ENCODE results near the gene EIF4E3. TPM values are rescaled to one million over a fixed set of nuclear protein-coding genes. Genes with fewer than 3 reads are reported as not detected.

EIF4E3 gene
- total RNA-seq, 1 experiment from 2014 or later, result 4.3 TPM

- intact Hi-C loops (cut with micrococcal nuclease), result no loop called here
- no peak for DNase-seq (ENCODE audit: unreplicated experiment)
- no peak overlapping the region for H3K27ac Mint-ChIP-seq (ENCODE audit: low read depth, unreplicated experiment)
- peaks cover 8% of the 10 kb centered on the region for H3K4me1 Mint-ChIP-seq (ENCODE audit: insufficient read depth, unreplicated experiment)
- ChIA-PET POLR2A (no interaction called here), CTCF (interaction anchor here (0.6 to 1.0 kb wide), 4 partner anchors 13 to 1396 kb away, joined by 3 to 6 read pairs (median 4); no protein-coding TSS in a partner anchor)
- H3K27me3 Mint-ChIP-seq (ENCODE audit: insufficient read depth, unreplicated experiment), result no peaks in the 10 kb centered on the region
- no TSS peak for BruUV-seq (replicated peaks)
- H3K9me3 Mint-ChIP-seq (ENCODE audit: unreplicated experiment), result no peaks in the 10 kb centered on the region
- no peak overlapping the region for H3K4me3 Mint-ChIP-seq (ENCODE audit: unreplicated experiment)
- no peaks in the 10 kb centered on the region for H3K36me3 Mint-ChIP-seq (ENCODE audit: insufficient read depth, unreplicated experiment)
- no peak for TF ChIP-seq CTCF (IDR thresholded peaks at IDR 0.05; ENCODE audit: unreplicated experiment)
Observed at GRCh38 chr3:71704915-71705314, 20.3 kb downstream of the EIF4E3 start.

- POLR2A ChIA-PET, result no interaction called here
- Mint-ChIP-seq H3K4me3 (ENCODE audit: unreplicated experiment) (no peak overlapping the region), H3K9me3 (ENCODE audit: unreplicated experiment) (no peaks in the 10 kb centered on the region), H3K27me3 (ENCODE audit: insufficient read depth, unreplicated experiment) (no peaks in the 10 kb centered on the region), H3K4me1 (ENCODE audit: insufficient read depth, unreplicated experiment) (peaks cover 8% of the 10 kb centered on the region), H3K36me3 (ENCODE audit: insufficient read depth, unreplicated experiment) (no peaks in the 10 kb centered on the region), H3K27ac (ENCODE audit: low read depth, unreplicated experiment) (no peak overlapping the region)
- intact Hi-C loops (cut with micrococcal nuclease), result no loop called here
- DNase-seq (ENCODE audit: unreplicated experiment), result no peak
- CTCF ChIA-PET, result interaction anchor here (0.5 to 1.3 kb wide), 3 partner anchors 172 to 1802 kb away, joined by 3 to 4 read pairs (median 3); no protein-coding TSS in a partner anchor
- no peak for TF ChIP-seq CTCF (IDR thresholded peaks at IDR 0.05; ENCODE audit: unreplicated experiment)
- no TSS peak for BruUV-seq (replicated peaks)
Observed at GRCh38 chr3:71703797-71704196, 21.4 kb downstream of the EIF4E3 start.

- Mint-ChIP-seq H3K9me3 (ENCODE audit: unreplicated experiment) (no peaks in the 10 kb centered on the region), H3K36me3 (ENCODE audit: insufficient read depth, unreplicated experiment) (no peaks in the 10 kb centered on the region), H3K4me1 (ENCODE audit: insufficient read depth, unreplicated experiment) (peaks cover 8% of the 10 kb centered on the region), H3K27me3 (ENCODE audit: insufficient read depth, unreplicated experiment) (no peaks in the 10 kb centered on the region), H3K4me3 (ENCODE audit: unreplicated experiment) (no peak overlapping the region), H3K27ac (ENCODE audit: low read depth, unreplicated experiment) (peak overlapping the region; percentile 49)
- no TSS peak for BruUV-seq (replicated peaks)
- CTCF ChIA-PET, result interaction anchor here (0.5 to 1.5 kb wide), 7 partner anchors 9 to 1652 kb away, joined by 3 to 6 read pairs (median 3); no protein-coding TSS in a partner anchor
- no peak for TF ChIP-seq CTCF (IDR thresholded peaks at IDR 0.05; ENCODE audit: unreplicated experiment)
- intact Hi-C loops (cut with micrococcal nuclease), result no loop called here
- peak; percentile 37 for DNase-seq (ENCODE audit: unreplicated experiment)
- POLR2A ChIA-PET, result interaction anchor here (0.6 to 2.2 kb wide), 6 partner anchors 8 to 654 kb away, joined by 3 to 6 read pairs (median 4); no protein-coding TSS in a partner anchor
Observed at GRCh38 chr3:71702131-71703024, 22.8 kb downstream of the EIF4E3 start.

GRCh38 chr3:71701251-71701762 is 23.9 kb downstream of the EIF4E3 start:
- no peak for DNase-seq (ENCODE audit: unreplicated experiment)
- intact Hi-C loops (cut with micrococcal nuclease), result no loop called here
- H3K4me3 Mint-ChIP-seq (ENCODE audit: unreplicated experiment), result no peak overlapping the region
- H3K36me3 Mint-ChIP-seq (ENCODE audit: insufficient read depth, unreplicated experiment), result no peaks in the 10 kb centered on the region
- H3K27me3 Mint-ChIP-seq (ENCODE audit: insufficient read depth, unreplicated experiment), result no peaks in the 10 kb centered on the region
- no peak for TF ChIP-seq CTCF (IDR thresholded peaks at IDR 0.05; ENCODE audit: unreplicated experiment)
- POLR2A ChIA-PET, result interaction anchor here (0.8 to 2.2 kb wide), 3 partner anchors 7 to 296 kb away, joined by 3 to 6 read pairs (median 4); no protein-coding TSS in a partner anchor
- peaks cover 8% of the 10 kb centered on the region for H3K4me1 Mint-ChIP-seq (ENCODE audit: insufficient read depth, unreplicated experiment)
- no peaks in the 10 kb centered on the region for H3K9me3 Mint-ChIP-seq (ENCODE audit: unreplicated experiment)
- H3K27ac Mint-ChIP-seq (ENCODE audit: low read depth, unreplicated experiment), result no peak overlapping the region
- BruUV-seq (replicated peaks), result no TSS peak
- CTCF ChIA-PET, result interaction anchor here (0.5 to 1.5 kb wide), 4 partner anchors 10 to 882 kb away, joined by 3 to 6 read pairs (median 4); no protein-coding TSS in a partner anchor

Data from MCF 10A (cell line).